AG04450 (cell line): ENCODE results near the gene LIM2. TPM values are rescaled to one million over a fixed set of nuclear protein-coding genes. Genes with fewer than 3 reads are reported as not detected.

Experiments used
- CTCF ChIA-PET: fragments of 300-600, 350-600 bp; formaldehyde crosslinking; extraction: SDS; loops from one replicate; lab custom pipeline; 2022; ENCODE audit warnings: antibody characterized with exemption, inconsistent platforms; lab: Charles Lee
- POLR2A ChIA-PET: fragments of 350-600 bp; formaldehyde crosslinking; extraction: SDS; loops from one replicate; lab custom pipeline; 2021; ENCODE audit warnings: antibody characterized with exemption, inconsistent platforms; lab: Yijun Ruan, JAX
- DNase-seq: peaks from one replicate; pipeline ENCODE4 v3.0.0-alpha.2; 2011; ENCODE audit warnings: low read depth, low spot score
- H3K27ac ChIP-seq: one replicate; pipeline ENCODE4 v1.5.1; 2012; ENCODE audit warnings: low read depth, low read length, control low read depth
- H3K27me3 ChIP-seq: one replicate; pipeline ENCODE4 v1.6.0; 2012; ENCODE audit warnings: low read length; ENCODE audit not compliant: control insufficient read depth, insufficient read depth
- H3K4me3 ChIP-seq: 2 replicates; pipeline ENCODE4 v1.5.1; 2011; ENCODE audit warnings: mild to moderate bottlenecking, low read depth, low read length, control low read depth
- H3K9me3 ChIP-seq: 2 replicates; pipeline ENCODE4 v1.5.1; 2012; ENCODE audit warnings: low read length; ENCODE audit not compliant: control insufficient read depth, insufficient read depth
- polyA plus RNA-seq: library from polyadenylated mRNA; depleted of rRNA; stranded (reverse); fragments of >200 nt; gene quantifications from 2 replicates; pipeline ENCODE4 v1.2.3, GENCODE V29; 2011
- TF ChIP-seq, protein P1 (sequence below): IDR thresholded peaks from 2 replicates; pipeline ENCODE4 v1.5.1; 2011; ENCODE audit warnings: low read depth, low read length, control low read depth, inconsistent platforms

The LIM2 gene
- polyA plus RNA-seq, 1 experiment = not detected

DNA sequence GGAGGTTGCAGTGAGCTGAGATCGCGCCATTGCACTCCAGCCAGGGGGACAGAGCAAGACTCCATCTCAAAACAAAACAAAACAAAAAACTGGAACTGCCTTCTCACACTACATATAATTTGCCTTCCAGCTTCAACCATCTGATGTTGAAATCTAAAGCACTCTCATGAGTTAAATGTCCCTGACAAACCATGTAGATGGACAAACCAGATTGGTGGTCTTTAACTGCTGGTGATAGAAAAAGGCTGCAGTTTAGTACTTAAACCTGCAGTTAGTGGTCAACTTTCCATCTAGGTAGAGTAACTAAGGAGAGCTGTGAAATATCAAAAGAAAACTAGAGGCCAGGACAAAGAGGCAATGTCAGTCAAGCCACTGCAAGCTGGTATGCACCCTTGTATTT is 8.4 kb upstream of the LIM2 start:
- Histone ChIP-seq H3K27ac (no peak overlapping the region), H3K27me3 (no peaks in the 10 kb centered on the region), H3K9me3 (peaks cover under 1% of the 10 kb centered on the region; the same call in 1 of the 2 replicates), H3K4me3 (no peak overlapping the region)
- TF ChIP-seq, protein P1, sequence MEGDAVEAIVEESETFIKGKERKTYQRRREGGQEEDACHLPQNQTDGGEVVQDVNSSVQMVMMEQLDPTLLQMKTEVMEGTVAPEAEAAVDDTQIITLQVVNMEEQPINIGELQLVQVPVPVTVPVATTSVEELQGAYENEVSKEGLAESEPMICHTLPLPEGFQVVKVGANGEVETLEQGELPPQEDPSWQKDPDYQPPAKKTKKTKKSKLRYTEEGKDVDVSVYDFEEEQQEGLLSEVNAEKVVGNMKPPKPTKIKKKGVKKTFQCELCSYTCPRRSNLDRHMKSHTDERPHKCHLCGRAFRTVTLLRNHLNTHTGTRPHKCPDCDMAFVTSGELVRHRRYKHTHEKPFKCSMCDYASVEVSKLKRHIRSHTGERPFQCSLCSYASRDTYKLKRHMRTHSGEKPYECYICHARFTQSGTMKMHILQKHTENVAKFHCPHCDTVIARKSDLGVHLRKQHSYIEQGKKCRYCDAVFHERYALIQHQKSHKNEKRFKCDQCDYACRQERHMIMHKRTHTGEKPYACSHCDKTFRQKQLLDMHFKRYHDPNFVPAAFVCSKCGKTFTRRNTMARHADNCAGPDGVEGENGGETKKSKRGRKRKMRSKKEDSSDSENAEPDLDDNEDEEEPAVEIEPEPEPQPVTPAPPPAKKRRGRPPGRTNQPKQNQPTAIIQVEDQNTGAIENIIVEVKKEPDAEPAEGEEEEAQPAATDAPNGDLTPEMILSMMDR = no peak
- CTCF ChIA-PET = interaction anchor here (1.8 kb wide), 1 partner anchor 26 kb away, joined by 7 read pairs; no protein-coding TSS in a partner anchor
- DNase-seq = no peak
- POLR2A ChIA-PET = no interaction called here

DNA sequence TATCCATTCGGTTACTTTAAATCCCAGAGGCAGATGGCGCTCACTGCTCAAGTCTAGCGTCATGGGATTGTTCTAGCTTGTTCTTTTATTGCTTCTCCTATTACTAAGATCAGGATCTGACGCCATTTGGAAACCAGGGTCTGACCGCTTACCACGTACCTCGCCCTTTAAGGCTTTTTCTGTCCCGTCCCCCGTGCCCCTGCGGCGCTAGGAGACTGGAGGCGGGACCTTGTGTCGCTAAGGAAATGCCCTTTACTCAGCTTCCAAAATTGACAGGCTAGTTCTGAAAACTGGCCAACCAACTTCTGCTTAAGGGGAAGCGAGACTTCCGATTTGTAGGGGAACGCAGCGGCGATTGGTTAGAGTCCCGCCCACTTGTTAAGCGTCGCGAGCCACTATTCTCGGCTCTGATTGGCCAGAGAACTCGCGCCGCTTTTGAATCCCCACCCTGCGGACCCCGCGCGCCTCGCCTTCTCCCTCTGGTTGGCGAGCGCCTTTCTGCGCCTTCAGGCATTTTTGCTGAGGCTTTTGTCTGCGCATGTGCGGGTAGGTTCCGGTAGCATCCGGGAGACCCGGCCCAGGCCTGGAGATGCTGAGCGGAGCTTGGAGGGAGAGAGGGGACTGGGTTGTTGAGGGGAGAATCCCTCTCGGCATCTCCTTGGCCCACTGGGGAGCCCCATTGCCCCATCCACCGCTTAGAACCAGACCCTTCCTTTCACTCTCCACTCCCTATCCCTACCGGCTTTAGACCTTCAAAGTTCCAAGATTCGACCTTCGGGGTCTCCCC is 6.5 kb upstream of the LIM2 start:
- no peaks in the 10 kb centered on the region; the same call in 1 of the 2 replicates for H3K9me3 ChIP-seq
- ChIA-PET POLR2A (interaction anchor here (1.0 to 2.2 kb wide), 4 partner anchors 24 to 55 kb away, joined by 4 to 12 read pairs (median 6); partner anchors contain the start of gene ETFB), CTCF (interaction anchor here (0.9 to 1.7 kb wide), 6 partner anchors 27 to 267 kb away, joined by 3 to 6 read pairs (median 4); no protein-coding TSS in a partner anchor)
- TF ChIP-seq, protein P1 = no peak
- no peaks in the 10 kb centered on the region for H3K27me3 ChIP-seq
- H3K4me3 ChIP-seq = peak overlapping the region; percentile 59
- H3K27ac ChIP-seq = peak overlapping the region; percentile 81
- peak; percentile 96 for DNase-seq

DNA sequence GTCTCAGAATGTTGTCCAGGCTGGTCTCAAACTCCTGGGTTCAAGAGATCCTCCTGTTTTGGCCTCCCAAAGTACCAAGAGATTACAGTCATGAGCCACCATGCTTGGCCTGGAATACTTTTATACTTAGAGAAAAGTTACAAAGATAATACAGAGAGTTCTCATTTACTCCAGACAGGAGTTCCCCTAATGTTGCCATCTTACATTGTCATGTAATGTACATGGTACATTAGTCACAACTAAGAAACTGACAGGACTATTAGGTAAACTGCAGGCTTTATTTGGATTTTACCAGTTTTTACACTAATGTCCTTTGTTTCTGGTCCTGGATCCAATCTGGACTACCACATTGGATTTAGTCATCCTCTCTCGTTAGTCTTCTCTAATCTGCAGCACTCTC is 4.9 kb upstream of the LIM2 start:
- DNase-seq = no peak
- ChIA-PET POLR2A (no interaction called here), CTCF (interaction anchor here (1.2 kb wide), 1 partner anchor 80 kb away, joined by 4 read pairs; no protein-coding TSS in a partner anchor)
- H3K27ac ChIP-seq = no peak overlapping the region
- TF ChIP-seq, protein P1 = no peak
- H3K27me3 ChIP-seq = no peaks in the 10 kb centered on the region
- no peaks in the 10 kb centered on the region; the same call in 1 of the 2 replicates for H3K9me3 ChIP-seq
- H3K4me3 ChIP-seq = no peak overlapping the region

DNA sequence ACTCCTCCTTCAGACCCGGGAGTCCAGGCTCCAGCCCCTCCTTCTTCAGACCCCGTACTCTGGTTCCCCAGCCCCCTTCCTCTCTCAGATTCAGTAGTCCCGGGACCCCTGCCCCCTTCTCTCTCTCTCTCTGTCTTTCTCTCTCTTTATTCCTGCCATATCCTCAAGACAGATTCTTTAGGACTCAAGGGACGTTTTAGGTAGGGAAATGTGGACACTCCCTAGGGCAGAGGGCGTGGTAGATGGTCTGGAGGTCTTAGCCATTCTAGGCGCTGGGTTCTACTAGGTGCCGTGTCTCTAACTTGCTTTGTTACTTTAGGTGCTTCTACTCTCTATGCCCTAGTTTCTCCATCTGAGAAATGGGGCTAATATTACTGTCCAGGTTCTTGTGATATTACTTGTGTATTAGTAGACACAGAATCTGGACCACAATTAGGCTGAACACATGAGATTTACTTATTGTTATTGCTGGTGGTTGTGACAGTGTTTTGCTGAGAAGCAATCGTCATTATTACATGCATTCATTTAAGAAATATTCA is 3.4 kb upstream of the LIM2 start:
- POLR2A ChIA-PET = no interaction called here
- H3K9me3 ChIP-seq = no peaks in the 10 kb centered on the region; the same call in 1 of the 2 replicates
- TF ChIP-seq, protein P1 = no peak
- no peak overlapping the region for H3K27ac ChIP-seq
- H3K27me3 ChIP-seq = no peaks in the 10 kb centered on the region
- no peak overlapping the region for H3K4me3 ChIP-seq
- CTCF ChIA-PET = interaction anchor here (0.7 kb wide), 1 partner anchor 113 kb away, joined by 6 read pairs; no protein-coding TSS in a partner anchor
- DNase-seq = no peak
